Glutamatergic neuron (in vitro differentiated cells): ENCODE measurements around the gene CERS3. TPM values are rescaled to one million over a fixed set of nuclear protein-coding genes. Genes with fewer than 3 reads are reported as not detected.

Experiments
- DNase-seq: peaks from one replicate; pipeline ENCODE4 v3.0.0; 2022
- H3K27ac Mint-ChIP-seq: one replicate; pipeline ENCODE4 v1.8.0; 2020; ENCODE audit warnings: mild to moderate bottlenecking, mixed read lengths, inconsistent platforms; ENCODE audit not compliant: unreplicated experiment
- H3K27me3 Mint-ChIP-seq: one replicate; pipeline ENCODE4 v1.8.0; 2020; ENCODE audit warnings: mild to moderate bottlenecking, moderate library complexity, mixed read lengths, inconsistent platforms; ENCODE audit not compliant: unreplicated experiment
- H3K36me3 Mint-ChIP-seq: one replicate; pipeline ENCODE4 v1.8.0; 2020; ENCODE audit warnings: mild to moderate bottlenecking, mixed read lengths, inconsistent platforms; ENCODE audit not compliant: unreplicated experiment
- H3K4me1 Mint-ChIP-seq: one replicate; pipeline ENCODE4 v1.8.0; 2020; ENCODE audit warnings: mild to moderate bottlenecking, low read depth, mixed read lengths, inconsistent platforms; ENCODE audit not compliant: unreplicated experiment
- H3K4me3 Mint-ChIP-seq: one replicate; pipeline ENCODE4 v1.8.0; 2020; ENCODE audit warnings: mild to moderate bottlenecking, mixed read lengths, inconsistent platforms; ENCODE audit not compliant: unreplicated experiment
- H3K9me3 Mint-ChIP-seq: one replicate; pipeline ENCODE4 v1.8.0; 2020; ENCODE audit warnings: mild to moderate bottlenecking, moderate library complexity, mixed read lengths, inconsistent platforms; ENCODE audit not compliant: unreplicated experiment
- CTCF ChIP-seq: fragments of 200-600 bp; sonication (generic); IDR thresholded peaks from one replicate; pipeline ENCODE4 v1.5.0; 2021; ENCODE audit not compliant: partially characterized antibody, unreplicated experiment
- total RNA-seq: library from RNA; stranded (reverse); fragmentation: NEBNext Ultra II Directional; extraction: Animal tissue kit (Norgen Biotek cat#: 25700); gene quantifications from one replicate; pipeline ENCODE4 v1.2.1, GENCODE V29; 2021; ENCODE audit not compliant: unreplicated experiment

The CERS3 gene
- total RNA-seq, 1 donor from 2014 or later, result not detected

- peaks cover 5% of the 10 kb centered on the region for H3K9me3 Mint-ChIP-seq
- no peak for DNase-seq
- no peak overlapping the region for H3K4me3 Mint-ChIP-seq
- no peak overlapping the region for H3K27ac Mint-ChIP-seq
- no peaks in the 10 kb centered on the region for H3K4me1 Mint-ChIP-seq
- H3K27me3 Mint-ChIP-seq, result no peaks in the 10 kb centered on the region
- H3K36me3 Mint-ChIP-seq, result peaks cover 17% of the 10 kb centered on the region
- TF ChIP-seq CTCF, result no peak
These were observed 31.6 kb upstream of the CERS3 start for GRCh38 chr15:100560323-100560722.

GRCh38 chr15:100559330-100559729 is 30.6 kb upstream of the CERS3 start:
- no peaks in the 10 kb centered on the region for H3K4me1 Mint-ChIP-seq
- no peak for TF ChIP-seq CTCF
- H3K4me3 Mint-ChIP-seq, result no peak overlapping the region
- peaks cover 17% of the 10 kb centered on the region for H3K36me3 Mint-ChIP-seq
- no peak for DNase-seq
- H3K27me3 Mint-ChIP-seq, result no peaks in the 10 kb centered on the region
- H3K9me3 Mint-ChIP-seq, result peaks cover 7% of the 10 kb centered on the region
- H3K27ac Mint-ChIP-seq, result no peak overlapping the region

- Mint-ChIP-seq H3K4me1 (no peaks in the 10 kb centered on the region), H3K27ac (no peak overlapping the region), H3K27me3 (no peaks in the 10 kb centered on the region), H3K4me3 (no peak overlapping the region), H3K36me3 (peaks cover 19% of the 10 kb centered on the region), H3K9me3 (peaks cover 7% of the 10 kb centered on the region)
- no peak for DNase-seq
- no peak for TF ChIP-seq CTCF
These were observed 30.1 kb upstream of the CERS3 start for GRCh38 chr15:100558771-100559254.

- DNase-seq, result no peak
- H3K27ac Mint-ChIP-seq, result no peak overlapping the region
- no peak overlapping the region for H3K4me3 Mint-ChIP-seq
- no peak for TF ChIP-seq CTCF
- H3K9me3 Mint-ChIP-seq, result peaks cover 7% of the 10 kb centered on the region
- H3K27me3 Mint-ChIP-seq, result peaks cover 2% of the 10 kb centered on the region
- H3K36me3 Mint-ChIP-seq, result peaks cover 24% of the 10 kb centered on the region
- H3K4me1 Mint-ChIP-seq, result no peaks in the 10 kb centered on the region
These were observed 24.7 kb upstream of the CERS3 start for GRCh38 chr15:100553468-100553867.

- TF ChIP-seq CTCF, result no peak
- DNase-seq, result no peak
- Mint-ChIP-seq H3K36me3 (peaks cover 4% of the 10 kb centered on the region), H3K27me3 (no peaks in the 10 kb centered on the region), H3K4me3 (no peak overlapping the region), H3K9me3 (peaks cover 6% of the 10 kb centered on the region), H3K27ac (no peak overlapping the region), H3K4me1 (no peaks in the 10 kb centered on the region)
These were observed 19.2 kb upstream of the CERS3 start for GRCh38 chr15:100547961-100548360.
